Measurements from ENCODE around the gene PUS10.

GRCh38 chr2:60948926-60949579 lies 69.0 kb downstream of the PUS10 start:
- no peak for TF ChIP-seq ZFP3 (CRISPR knock-in tag; IDR thresholded peaks at IDR 0.05)
- no peak for TF ChIP-seq ZFP30 (CRISPR knock-in tag; IDR thresholded peaks at IDR 0.05)
- no peak for TF ChIP-seq ZNF70 (CRISPR knock-in tag; IDR thresholded peaks at IDR 0.05)
- TF ChIP-seq POU6F1 (CRISPR knock-in tag; IDR thresholded peaks at IDR 0.05; ENCODE audit: borderline replicate concordance, low read depth) = no peak
- no peak for TF ChIP-seq SNAI2 (CRISPR knock-in tag; IDR thresholded peaks at IDR 0.05)
- no peak for TF ChIP-seq CSDC2 (CRISPR knock-in tag; IDR thresholded peaks at IDR 0.05)
- TF ChIP-seq TOX (CRISPR knock-in tag; IDR thresholded peaks at IDR 0.05; ENCODE audit: borderline replicate concordance) = no peak
- no peak for TF ChIP-seq PPARA (CRISPR knock-in tag; IDR thresholded peaks at IDR 0.05; ENCODE audit: borderline replicate concordance)
- TF ChIP-seq BACH2 (CRISPR knock-in tag; IDR thresholded peaks at IDR 0.05; ENCODE audit: borderline replicate concordance) = no peak
- TF ChIP-seq GLIS3 (CRISPR knock-in tag; IDR thresholded peaks at IDR 0.05) = no peak
- TF ChIP-seq TSHZ2 (CRISPR knock-in tag; IDR thresholded peaks at IDR 0.05) = no peak
- no peak for TF ChIP-seq PATZ1 (CRISPR knock-in tag; IDR thresholded peaks at IDR 0.05; ENCODE audit: borderline replicate concordance)
- no peak for TF ChIP-seq TCF4 (CRISPR knock-in tag; IDR thresholded peaks at IDR 0.05; ENCODE audit: borderline replicate concordance)
